ENCODE measurements around the gene POF1B. TPM values are rescaled to one million over a fixed set of nuclear protein-coding genes. Genes with fewer than 3 reads are reported as not detected.
A peak's percentile ranks its signal among the peaks of the same experiment; 100 is the strongest.

POF1B gene
- total RNA-seq, 2 donors from 2014 or later = 8.6 to 24.1 TPM

- H3K27ac ChIP-seq = no peak overlapping the region
- ATAC-seq (no peak), DNase-seq (no peak)
- no peaks in the 10 kb centered on the region for H3K4me1 ChIP-seq
- H3K27me3 ChIP-seq = no peaks in the 10 kb centered on the region
- no peak overlapping the region for H3K4me3 ChIP-seq
- WGBS, 2 donors = 38 to 43% methylated on average over 1 of the region's 1 CpG
- intact Hi-C loops (cut with DNase I) = no loop called here
- no peaks in the 10 kb centered on the region for H3K9me3 ChIP-seq
- H3K36me3 ChIP-seq (replicated peaks in 1 of 2; ENCODE audit: insufficient read depth in 1 of 2, low read depth in 2 of 2) = no peaks in the 10 kb centered on the region
- no peak for TF ChIP-seq CTCF (IDR thresholded peaks at IDR 0.05)
- no peak for TF ChIP-seq POLR2A (IDR thresholded peaks at IDR 0.05)
Measured at GRCh38 chrX:85391185-85391877, 11.9 kb upstream of the POF1B start.

GRCh38 chrX:85381602-85382001, 2.1 kb upstream of the POF1B start:
- DNase-seq (no peak), ATAC-seq (no peak)
- H3K27me3 ChIP-seq = no peaks in the 10 kb centered on the region
- TF ChIP-seq CTCF (IDR thresholded peaks at IDR 0.05) = no peak
- TF ChIP-seq POLR2A (IDR thresholded peaks at IDR 0.05) = no peak
- WGBS, 2 donors = 76 to 86% methylated on average over 3 of the region's 3 CpGs
- H3K4me1 ChIP-seq = no peaks in the 10 kb centered on the region
- intact Hi-C loops (cut with DNase I) = no loop called here
- H3K4me3 ChIP-seq = no peak overlapping the region
- no peaks in the 10 kb centered on the region for H3K9me3 ChIP-seq
- no peaks in the 10 kb centered on the region for H3K36me3 ChIP-seq (replicated peaks in 1 of 2; ENCODE audit: insufficient read depth in 1 of 2, low read depth in 2 of 2)
- H3K27ac ChIP-seq = no peak overlapping the region

GRCh38 chrX:85378461-85378860, 1.0 kb downstream of the POF1B start:
- H3K36me3 ChIP-seq (replicated peaks in 1 of 2; ENCODE audit: insufficient read depth in 1 of 2, low read depth in 2 of 2) = no peaks in the 10 kb centered on the region
- H3K4me3 ChIP-seq = no peak overlapping the region
- DNase-seq (no peak), ATAC-seq (no peak)
- no peaks in the 10 kb centered on the region for H3K9me3 ChIP-seq
- peak overlapping the region; percentile 39 to 82 (median 74) for H3K27ac ChIP-seq
- H3K4me1 ChIP-seq = no peaks in the 10 kb centered on the region
- intact Hi-C loops (cut with DNase I) = no loop called here
- TF ChIP-seq CTCF (IDR thresholded peaks at IDR 0.05) (no peak), POLR2A (IDR thresholded peaks at IDR 0.05) (no peak)
- 14 to 24% methylated on average over 2 of the region's 2 CpGs for WGBS, 2 donors
- no peaks in the 10 kb centered on the region for H3K27me3 ChIP-seq

DNA sequence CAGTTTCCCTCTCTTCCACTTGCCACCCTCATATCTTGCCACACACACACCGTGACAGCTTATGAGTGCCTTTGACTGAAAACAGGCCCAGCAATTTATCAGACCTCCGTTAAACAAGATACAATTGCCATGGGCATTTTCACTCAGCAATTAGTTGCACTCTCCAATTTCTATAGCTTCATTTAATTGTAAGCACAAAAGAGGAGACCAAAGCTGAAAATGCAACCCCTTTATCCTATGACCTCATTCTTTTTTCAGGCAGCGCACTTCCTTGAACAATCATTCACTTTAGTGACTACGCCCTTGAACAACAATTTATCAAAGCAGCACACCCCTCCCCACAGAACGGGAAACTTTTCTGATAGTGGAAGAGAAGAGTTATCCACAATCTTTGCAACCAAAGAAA, 4.1 kb downstream of the POF1B start:
- no peaks in the 10 kb centered on the region for H3K36me3 ChIP-seq (replicated peaks in 1 of 2; ENCODE audit: insufficient read depth in 1 of 2, low read depth in 2 of 2)
- no peaks in the 10 kb centered on the region for H3K27me3 ChIP-seq
- H3K9me3 ChIP-seq = no peaks in the 10 kb centered on the region
- intact Hi-C loops (cut with DNase I) = no loop called here
- ATAC-seq (peak; percentile 86), DNase-seq (peak; percentile 11 to 25 (median 18))
- no peaks in the 10 kb centered on the region for H3K4me1 ChIP-seq
- WGBS, 2 donors = 10 to 13% methylated on average over 5 of the region's 5 CpGs
- H3K4me3 ChIP-seq = no peak overlapping the region
- H3K27ac ChIP-seq = peak overlapping the region in 3 of 4 donors; percentile 61 to 81 (median 77)
- TF ChIP-seq POLR2A (IDR thresholded peaks at IDR 0.05) (peak in 1 of 3 donors; percentile 28), CTCF (IDR thresholded peaks at IDR 0.05) (no peak)

Data from body of pancreas (tissue), 4 donors.